SK-N-SH treated with all-trans-retinoic acid at 6 μM for 48 hours (cell line): ENCODE data around the gene MAML3.
A peak's percentile ranks its signal among the peaks of the same experiment; 100 is the strongest.

ENCODE experiments used
- ATAC-seq: fragments of 200-7000 bp; cut with Tn5 transposase; 3 replicates; pipeline ENCODE4 v1.9.1; 2020; ENCODE audit warnings: mild to moderate bottlenecking, moderate library complexity
- ARNTL ChIP-seq: fragments of 450-650 bp; formaldehyde crosslinking; IDR thresholded peaks from 2 replicates; pipeline ENCODE4 v1.5.0; 2020; ENCODE audit warnings: low read depth, mild to moderate bottlenecking, moderate library complexity, borderline replicate concordance
- BACH2 ChIP-seq: fragments of 250-450 bp; sonication (Bioruptor Pico); IDR thresholded peaks from 2 replicates; pipeline ENCODE4 v1.9.0; 2021; ENCODE audit warnings: mild to moderate bottlenecking, borderline replicate concordance
- CREB5 ChIP-seq: fragments of 250-450 bp; sonication (Bioruptor Pico); IDR thresholded peaks from 2 replicates; pipeline ENCODE4 v1.5.1; 2020; ENCODE audit warnings: low read depth, mild to moderate bottlenecking, moderate library complexity
- CSDC2 ChIP-seq: fragments of 250-450 bp; sonication (Bioruptor Pico); IDR thresholded peaks from 2 replicates; pipeline ENCODE4 v1.5.0; 2020; ENCODE audit warnings: mild to moderate bottlenecking, moderate library complexity
- CSRNP3 ChIP-seq: fragments of 250-450 bp; sonication (Bioruptor Pico); IDR thresholded peaks from 2 replicates; pipeline ENCODE4 v1.5.1; 2021; ENCODE audit warnings: mild to moderate bottlenecking, moderate library complexity
- ESRRG ChIP-seq: fragments of 250-450 bp; sonication (Bioruptor Pico); IDR thresholded peaks from 2 replicates; pipeline ENCODE4 v1.6.1; 2021; ENCODE audit warnings: mild to moderate bottlenecking
- GLIS3 ChIP-seq: fragments of 250-450 bp; sonication (Bioruptor Pico); IDR thresholded peaks from 2 replicates; pipeline ENCODE4 v1.5.0; 2020; ENCODE audit warnings: mild to moderate bottlenecking, moderate library complexity
- ISL1 ChIP-seq: fragments of 250-450 bp; sonication (Bioruptor Pico); IDR thresholded peaks from 2 replicates; pipeline ENCODE4 v2.1.2; 2022; ENCODE audit warnings: mild to moderate bottlenecking, moderate library complexity
- OSR1 ChIP-seq: fragments of 250-450 bp; sonication (Bioruptor Pico); IDR thresholded peaks from 2 replicates; pipeline ENCODE4 v1.8.0; 2022; ENCODE audit warnings: moderate library complexity, mild to moderate bottlenecking, inconsistent platforms
- PATZ1 ChIP-seq: fragments of 250-450 bp; sonication (Bioruptor Pico); IDR thresholded peaks from 2 replicates; pipeline ENCODE4 v1.8.0; 2020; ENCODE audit warnings: mild to moderate bottlenecking, moderate library complexity, borderline replicate concordance
- POU6F1 ChIP-seq: fragments of 250-450 bp; sonication (Bioruptor Pico); IDR thresholded peaks from 2 replicates; pipeline ENCODE4 v1.8.0; 2021; ENCODE audit warnings: low read depth, mild to moderate bottlenecking, moderate library complexity, borderline replicate concordance
- PPARA ChIP-seq: fragments of 250-450 bp; sonication (Bioruptor Pico); IDR thresholded peaks from 2 replicates; pipeline ENCODE4 v1.5.0; 2020; ENCODE audit warnings: mild to moderate bottlenecking, borderline replicate concordance
- RARB ChIP-seq: fragments of 250-450 bp; sonication (Bioruptor Pico); IDR thresholded peaks from 2 replicates; pipeline ENCODE4 v1.8.0; 2021; ENCODE audit warnings: mild to moderate bottlenecking, moderate library complexity
- SNAI2 ChIP-seq: fragments of 250-450 bp; sonication (Bioruptor Pico); IDR thresholded peaks from 2 replicates; pipeline ENCODE4 v1.5.0; 2020; ENCODE audit warnings: mild to moderate bottlenecking, moderate library complexity
- TCF4 ChIP-seq: fragments of 250-450 bp; sonication (Bioruptor Pico); IDR thresholded peaks from 2 replicates; pipeline ENCODE4 v1.8.0; 2021; ENCODE audit warnings: mild to moderate bottlenecking, moderate library complexity, borderline replicate concordance
- TOX ChIP-seq: fragments of 250-450 bp; sonication (Bioruptor Pico); IDR thresholded peaks from 2 replicates; pipeline ENCODE4 v1.8.0; 2021; ENCODE audit warnings: mild to moderate bottlenecking, moderate library complexity, borderline replicate concordance
- TSHZ2 ChIP-seq: fragments of 250-450 bp; sonication (Bioruptor Pico); IDR thresholded peaks from 2 replicates; pipeline ENCODE4 v1.5.0; 2020; ENCODE audit warnings: mild to moderate bottlenecking, moderate library complexity
- ZC3H10 ChIP-seq: fragments of 250-450 bp; sonication (Bioruptor Pico); IDR thresholded peaks from 2 replicates; pipeline ENCODE4 v1.5.1; 2021; ENCODE audit warnings: mild to moderate bottlenecking, moderate library complexity
- ZFP3 ChIP-seq: fragments of 250-450 bp; sonication (Bioruptor Pico); IDR thresholded peaks from 2 replicates; pipeline ENCODE4 v1.5.0; 2020; ENCODE audit warnings: mild to moderate bottlenecking, moderate library complexity
- ZFP30 ChIP-seq: fragments of 450-650 bp; formaldehyde crosslinking; IDR thresholded peaks from 2 replicates; pipeline ENCODE4 v1.5.0; 2022; ENCODE audit warnings: mild to moderate bottlenecking, moderate library complexity
- ZNF565 ChIP-seq: fragments of 450-650 bp; formaldehyde crosslinking; conservative IDR thresholded peaks from 2 replicates; pipeline ENCODE4 v1.5.0; 2020; ENCODE audit warnings: low read depth, mild to moderate bottlenecking, moderate library complexity
- ZNF70 ChIP-seq: fragments of 450-650 bp; formaldehyde crosslinking; IDR thresholded peaks from 2 replicates; pipeline ENCODE4 v1.5.0; 2020; ENCODE audit warnings: mild to moderate bottlenecking, moderate library complexity
- ZNF8 ChIP-seq: fragments of 450-650 bp; formaldehyde crosslinking; IDR thresholded peaks from 2 replicates; pipeline ENCODE4 v1.5.0; 2020; ENCODE audit warnings: mild to moderate bottlenecking, moderate library complexity

MAML3 gene

GRCh38 chr4:140153718-140154571 is at the start of gene MAML3:
TSS of gene MAML3 (minus strand) at chr4:140154184. CDS start at chr4:140153327, 857 bp downstream.
- TF ChIP-seq ESRRG (CRISPR knock-in tag) (no peak), TCF4 (peak; percentile 28; the same call in 1 of the 2 replicates), ISL1 (CRISPR knock-in tag) (no peak; the same call in 1 of the 2 replicates), CREB5 (CRISPR knock-in tag) (no peak), CSRNP3 (no peak), GLIS3 (CRISPR knock-in tag) (0 out of 2 replicates have a peak, but pooled peaks have one; percentile 67), ARNTL (0 out of 2 replicates have a peak, but pooled peaks have one; percentile 31), ZNF8 (CRISPR knock-in tag) (no peak), SNAI2 (peak; percentile 45; the same call in 1 of the 2 replicates), ZFP30 (CRISPR knock-in tag) (no peak), PPARA (CRISPR knock-in tag) (no peak), ZNF565 (CRISPR knock-in tag) (no peak), RARB (CRISPR knock-in tag) (no peak), ZC3H10 (CRISPR knock-in tag) (no peak), POU6F1 (CRISPR knock-in tag) (peak; percentile 71; the same call in 1 of the 2 replicates), OSR1 (CRISPR knock-in tag) (0 out of 2 replicates have a peak, but pooled peaks have one; percentile 34), BACH2 (CRISPR knock-in tag) (no peak), ZNF70 (CRISPR knock-in tag) (peak; percentile 63; the same call in 1 of the 2 replicates), CSDC2 (CRISPR knock-in tag) (peak; percentile 78; the same call in 1 of the 2 replicates), PATZ1 (CRISPR knock-in tag) (no peak), TOX (no peak), ZFP3 (CRISPR knock-in tag) (peak; percentile 78), TSHZ2 (CRISPR knock-in tag) (peak; percentile 92)
- peak; percentile 18 for ATAC-seq

- no peak for TF ChIP-seq SNAI2
- no peak for TF ChIP-seq CREB5 (CRISPR knock-in tag)
- TF ChIP-seq ZC3H10 (CRISPR knock-in tag) = no peak
- TF ChIP-seq TSHZ2 (CRISPR knock-in tag) = no peak
- ATAC-seq = no peak
Observed at GRCh38 chr4:140198942-140199341, 45.0 kb upstream of the MAML3 start.
